ENCODE measurements around the gene SUN2. TPM values are rescaled to one million over a fixed set of nuclear protein-coding genes. Genes with fewer than 3 reads are reported as not detected.
A peak's percentile ranks its signal among the peaks of the same experiment; 100 is the strongest.

Gene SUN2
- total and polyA plus RNA-seq, 2 of the 13 experiments (the other 11 are each of a cell fraction or from before 2014, with no cell fraction given): 45.6 to 56.6 TPM

- TF ChIP-seq NR1H2 (CRISPR knock-in tag; IDR thresholded peaks at IDR 0.05; ENCODE audit: borderline replicate concordance, low read depth) (no peak), PPARG (CRISPR knock-in tag; conservative IDR thresholded peaks at IDR 0.05) (peak; percentile 37; the same call in 1 of the 2 replicates), HES4 (CRISPR knock-in tag; IDR thresholded peaks at IDR 0.05; ENCODE audit: borderline replicate concordance) (peak; percentile 61), CENPT (CRISPR knock-in tag; IDR thresholded peaks at IDR 0.05; ENCODE audit: low read depth) (no peak), SNAPC2 (CRISPR knock-in tag; IDR thresholded peaks at IDR 0.05) (peak; percentile 68; the same call in 1 of the 2 replicates), CENPBD1 (CRISPR knock-in tag; IDR thresholded peaks at IDR 0.05; ENCODE audit: borderline replicate concordance, low read depth) (no peak), ZNF660 (CRISPR knock-in tag; IDR thresholded peaks at IDR 0.05; ENCODE audit: borderline replicate concordance, low read depth) (no peak), ZSCAN5A (CRISPR knock-in tag; IDR thresholded peaks at IDR 0.05; ENCODE audit: borderline replicate concordance) (no peak), ZNF350 (CRISPR knock-in tag; IDR thresholded peaks at IDR 0.05; ENCODE audit: borderline replicate concordance, low read depth) (no peak; the same call in 1 of the 2 replicates), ZNF777 (CRISPR knock-in tag; IDR thresholded peaks at IDR 0.05) (peak; percentile 56; the same call in 1 of the 2 replicates), ZNF598 (CRISPR knock-in tag; IDR thresholded peaks at IDR 0.05; ENCODE audit: borderline replicate concordance) (no peak), ZBED4 (CRISPR knock-in tag; IDR thresholded peaks at IDR 0.05; ENCODE audit: borderline replicate concordance) (no peak), ZNF563 (CRISPR knock-in tag; IDR thresholded peaks at IDR 0.05) (peak; percentile 60; the same call in 1 of the 2 replicates), FOXO1 (CRISPR knock-in tag; IDR thresholded peaks at IDR 0.05) (peak; percentile 56), SKIL (CRISPR knock-in tag; IDR thresholded peaks at IDR 0.05; ENCODE audit: borderline replicate concordance) (0 out of 2 replicates have a peak, but pooled peaks have one; percentile 29), ELF1 (CRISPR knock-in tag; IDR thresholded peaks at IDR 0.05) (peak; percentile 49; the same call in 1 of the 2 replicates), ZNF709 (CRISPR knock-in tag; IDR thresholded peaks at IDR 0.05) (peak; percentile 62), KMT2B (CRISPR knock-in tag; IDR thresholded peaks at IDR 0.05) (0 out of 2 replicates have a peak, but pooled peaks have one; percentile 49), ZNF251 (CRISPR knock-in tag; IDR thresholded peaks at IDR 0.05) (no peak), GATAD2A (CRISPR knock-in tag; IDR thresholded peaks at IDR 0.05) (peak; percentile 64; the same call in 1 of the 2 replicates)
These were observed 54.8 kb downstream of the SUN2 start, which contains the start of gene JOSD1 (continued) for GRCh38 chr22:38700789-38701628.

Data from HepG2 (cell line).